K562 (cell line): ENCODE measurements around the gene RRP9. TPM values are rescaled to one million over a fixed set of nuclear protein-coding genes. Genes with fewer than 3 reads are reported as not detected.

Source experiments
- ATAC-seq: fragments of 200-7000 bp; cut with Tn5 transposase; 3 replicates; pipeline ENCODE4 v1.9.1; 2020; ENCODE audit warnings: moderate library complexity
- BruUV-seq: library from RNA; stranded (reverse); fragments of 400-500 nt; replicated peaks from 2 replicates; lab custom pipeline; 2021; lab: Mats Ljungman, UMichigan
- CTCF ChIA-PET: fragments of 300-600 bp; formaldehyde crosslinking; extraction: SDS; loops from one replicate; lab custom pipeline; 2021; ENCODE audit warnings: low intra/inter-chr PET ratio; lab: Yijun Ruan, JAX
- POLR2A ChIA-PET: fragments of 300-600, 350-650 bp; sonication (Branson Sonifier 250); formaldehyde crosslinking; extraction: SDS; loops from one replicate; lab custom pipeline; 2021; ENCODE audit warnings: antibody characterized with exemption, inconsistent platforms; lab: Yijun Ruan, JAX
- DNase-seq, 4 experiments: peaks; one replicate each; pipeline versions ENCODE4 v3.0.0 to v3.0.0-alpha.2; 2011 to 2018; ENCODE audit warnings: low spot score in 3 of 4, mixed read lengths in 3 of 4; ENCODE audit errors: extremely low read depth in 1 of 4
- FAIRE-seq: peaks from 2 replicates; lab custom pipeline; 2011; peaks lifted over from hg19 to GRCh38; lab: Jason Lieb, UNC
- H2AFZ ChIP-seq: 2 replicates; pipeline ENCODE4 v1.6.0; 2011; ENCODE audit warnings: low read depth, low read length, control low read depth, inconsistent platforms
- H3K27ac ChIP-seq: fragments of 200-600 bp; 3 replicates; pipeline ENCODE4 v1.8.0; 2011; ENCODE audit warnings: low read depth, mild to moderate bottlenecking, control low read depth, inconsistent platforms, low read length, moderate library complexity, mixed read lengths; ENCODE audit errors: extremely low read depth
- H3K27me3 ChIP-seq, 2 experiments: fragments of 300-600 bp in 1 of 2; 2 replicates in 1 of 2; 3 replicates in 1 of 2; pipeline versions ENCODE4 v1.6.0 to v1.8.0; 2011; ENCODE audit warnings: inconsistent platforms in 2 of 2, low read length in 2 of 2, mild to moderate bottlenecking in 1 of 2, mixed read lengths in 1 of 2, moderate library complexity in 1 of 2; ENCODE audit not compliant: control insufficient read depth in 2 of 2, insufficient read depth in 2 of 2
- H3K36me3 ChIP-seq: fragments of 300-600 bp; 3 replicates; pipeline ENCODE4 v1.8.0; 2011; ENCODE audit warnings: mild to moderate bottlenecking, low read length, inconsistent platforms; ENCODE audit not compliant: control insufficient read depth, insufficient read depth
- H3K4me1 ChIP-seq, 2 experiments: fragments of 200-600 bp in 1 of 2; replicated peaks in 1 of 2; 2 replicates in 1 of 2; 3 replicates in 1 of 2; pipeline versions ENCODE4 v1.5.1 to v1.8.0; 2011; ENCODE audit warnings: inconsistent platforms in 2 of 2, low read length in 2 of 2, mild to moderate bottlenecking in 1 of 2, mixed read lengths in 1 of 2, moderate library complexity in 1 of 2; ENCODE audit not compliant: control insufficient read depth in 2 of 2, insufficient read depth in 2 of 2
- H3K4me2 ChIP-seq: 2 replicates; pipeline ENCODE4 v1.6.1; 2011; ENCODE audit warnings: low read length, control low read depth, inconsistent platforms, mixed read lengths; ENCODE audit not compliant: insufficient read depth
- H3K4me3 ChIP-seq: fragments of 200-600 bp; sonication (generic), shearing (Covaris generic); 2 replicates; pipeline ENCODE4 v1.5.1; 2016; ENCODE audit warnings: control low read depth, inconsistent platforms
- H3K79me2 ChIP-seq: fragments of 200-600 bp; 3 replicates; pipeline ENCODE4 v1.8.0; 2011; ENCODE audit warnings: low read length, inconsistent platforms; ENCODE audit not compliant: control insufficient read depth, insufficient read depth
- H3K9ac ChIP-seq, 2 experiments: 2 replicates each; pipeline versions ENCODE4 v1.6.0 to v1.6.1; 2011; ENCODE audit warnings: low read depth in 2 of 2, low read length in 2 of 2, control low read depth in 1 of 2, inconsistent platforms in 1 of 2, mild to moderate bottlenecking in 1 of 2, mixed read lengths in 1 of 2; ENCODE audit not compliant: insufficient read depth in 1 of 2
- H3K9me1 ChIP-seq: one replicate; pipeline ENCODE4 v1.6.0; 2011; ENCODE audit warnings: inconsistent platforms, mild to moderate bottlenecking, low read length, moderate library complexity; ENCODE audit not compliant: control insufficient read depth, insufficient read depth
- H3K9me3 ChIP-seq: replicated peaks from 2 replicates; pipeline ENCODE4 v1.5.1; 2011; ENCODE audit warnings: low read depth, low read length, inconsistent platforms; ENCODE audit not compliant: control insufficient read depth, insufficient read depth
- H4K20me1 ChIP-seq: replicated peaks from 2 replicates; pipeline ENCODE4 v1.6.1; 2011; ENCODE audit warnings: low read length, inconsistent platforms, mixed read lengths; ENCODE audit not compliant: control insufficient read depth, insufficient read depth
- FOXP1 ChIP-seq: sonication (generic); formaldehyde crosslinking; IDR thresholded peaks from 2 replicates; pipeline ENCODE4 v1.8.0; 2022; ENCODE audit warnings: mild to moderate bottlenecking, missing genetic modification reagents
- GATA2 ChIP-seq: sonication (generic); formaldehyde crosslinking; IDR thresholded peaks from 2 replicates; pipeline ENCODE4 v1.4.0; 2020; ENCODE audit warnings: mild to moderate bottlenecking, missing genetic modification reagents
- PHF21A ChIP-seq: fragments of 450-650 bp; IDR thresholded peaks from 2 replicates; pipeline ENCODE4 v1.6.1; 2017; ENCODE audit warnings: low read depth, borderline replicate concordance
- ZNF316 ChIP-seq: fragments of 450-650 bp; IDR thresholded peaks from 2 replicates; pipeline ENCODE4 v1.6.1; 2016
- ZNF584 ChIP-seq: fragments of 200-800 bp; sonication (Bioruptor generic); IDR thresholded peaks from 2 replicates; pipeline ENCODE4 v1.6.1; 2016; ENCODE audit warnings: low read depth, mild to moderate bottlenecking, missing genetic modification characterization, missing compliant biosample characterization
- WGBS: fragments of 100-300 bp; shearing (Covaris generic); methylation state at CpG from one replicate; pipeline ENCODE4 v1.1.6; 2016; ENCODE audit warnings: low coverage, mixed read lengths; ENCODE audit not compliant: insufficient coverage; ENCODE audit errors: missing lambda C conversion rate; 5-methylcytosine and 5-hydroxymethylcytosine counted together
- in situ Hi-C: fragments of 300-500 bp; cut with MboI; formaldehyde crosslinking; loops from 4 replicates; pipeline ENCODE4 v1.15.0; 2018; ENCODE audit warnings: inconsistent platforms, mixed read lengths
- intact Hi-C: fragments of 100-400 bp; cut with micrococcal nuclease; formaldehyde crosslinking; loops from 2 replicates; pipeline ENCODE4 v1.14.2; 2022
- polyA plus RNA-seq, 8 experiments: library from polyadenylated mRNA; depleted of rRNA in 4 of 8; stranded (reverse) in 5 of 8; unstranded in 3 of 8; fragments of >200 nt; fragmentation: Nextera tagmentation in 2 of 8; fragmentation: Illumina TruSeq in 1 of 8; extraction: Ambion mirVana in 2 of 8; extraction: Trizol in 1 of 8; gene quantifications; 2 replicates each; pipeline versions ENCODE4 v1.2.1 to v1.2.3, GENCODE V29; 2011 to 2014; ENCODE audit warnings: inconsistent platforms in 1 of 8, missing spikeins in 1 of 8
- total RNA-seq, 7 experiments: library from RNA; depleted of rRNA in 6 of 7; stranded (reverse); fragments of >200 nt in 6 of 7; fragmentation: Illumina TruSeq in 2 of 7; extraction: Trizol in 2 of 7; gene quantifications; 2 replicates each; pipeline versions ENCODE4 v1.2.1 to v1.2.3, GENCODE V29; 2011 to 2021; ENCODE audit warnings: low replicate concordance in 1 of 7

Gene RRP9
- total and polyA plus RNA-seq, 9 of the 15 experiments (the other 6 are each of a cell fraction or from before 2014, with no cell fraction given): 5.2 to 67.0 (median 45.9) TPM

- DNase-seq (no peak), FAIRE-seq (no peak), ATAC-seq (no peak)
- no peak for TF ChIP-seq ZNF584 (CRISPR knock-in tag)
- Histone ChIP-seq H3K4me3 (no peak overlapping the region), H3K4me2 (no peak overlapping the region), H4K20me1 (0 out of 2 replicates have a peak, but pooled peaks cover 6% of the 10 kb centered on the region), H3K36me3 (no peaks in the 10 kb centered on the region), H3K27ac (no peak overlapping the region), H3K9ac (peak overlapping the region in 1 of 2 experiments; percentile 20; a peak in 2 of 4 replicates), H3K9me3 (no peaks in the 10 kb centered on the region), H3K4me1 (peaks cover 0 to 23% of the 10 kb centered on the region in 2 experiments; a peak in 2 of 5 replicates), H3K79me2 (no peaks in the 10 kb centered on the region), H3K9me1 (no peaks in the 10 kb centered on the region), H2AFZ (no peak overlapping the region), H3K27me3 (peaks cover 0 to 17% of the 10 kb centered on the region in 2 experiments; a peak in 2 of 5 replicates)
- no TSS peak for BruUV-seq
- ChIA-PET POLR2A (no interaction called here), CTCF (no interaction called here)
- in situ Hi-C loops: no loop called here
- WGBS: 14% methylated on average over 9 of the region's 10 CpGs
- intact Hi-C loops: no loop called here
Measured at GRCh38 chr3:51960386-51960785, 18.7 kb upstream of the RRP9 start.

- no peak overlapping the region for H3K27ac ChIP-seq
- 0 out of 2 replicates have a peak, but pooled peaks cover 6% of the 10 kb centered on the region for H4K20me1 ChIP-seq
- intact Hi-C loops: no loop called here
- no TSS peak for BruUV-seq
- peaks cover 0 to 23% of the 10 kb centered on the region in 2 experiments; a peak in 2 of 5 replicates for H3K4me1 ChIP-seq
- no peak overlapping the region for H3K9ac ChIP-seq
- no peak overlapping the region for H3K4me2 ChIP-seq
- ATAC-seq (no peak), DNase-seq (no peak), FAIRE-seq (no peak)
- POLR2A ChIA-PET: no interaction called here
- WGBS: 52% methylated on average over 3 of the region's 7 CpGs
- H2AFZ ChIP-seq: no peak overlapping the region
- TF ChIP-seq ZNF316 (no peak), PHF21A (no peak), FOXP1 (no peak), GATA2 (no peak)
- no peaks in the 10 kb centered on the region for H3K79me2 ChIP-seq
- CTCF ChIA-PET: no interaction called here
- H3K27me3 ChIP-seq: peaks cover 0 to 17% of the 10 kb centered on the region in 2 experiments; a peak in 2 of 5 replicates
- no peaks in the 10 kb centered on the region for H3K9me3 ChIP-seq
- in situ Hi-C loops: no loop called here
- H3K9me1 ChIP-seq: no peaks in the 10 kb centered on the region
- H3K36me3 ChIP-seq: no peaks in the 10 kb centered on the region
- no peak overlapping the region for H3K4me3 ChIP-seq
Measured at GRCh38 chr3:51959651-51960050, 17.9 kb upstream of the RRP9 start.
